SK-N-SH (cell line): Measurements from ENCODE around the gene NRBP1. TPM values are rescaled to one million over a fixed set of nuclear protein-coding genes. Genes with fewer than 3 reads are reported as not detected.

Source experiments
- CTCF ChIA-PET: fragments of 300-600, 350-600 bp; formaldehyde crosslinking; extraction: SDS; loops from one replicate; lab custom pipeline; 2021; lab: Yijun Ruan, JAX
- POLR2A ChIA-PET: fragments of 350-600 bp; sonication (Branson Sonifier 250); formaldehyde crosslinking; extraction: SDS; loops from one replicate; lab custom pipeline; 2020; ENCODE audit warnings: antibody characterized with exemption, inconsistent platforms; lab: Yijun Ruan, JAX
- DNase-seq: peaks from one replicate; pipeline ENCODE4 v3.0.0; 2012
- H2AFZ ChIP-seq: fragments of 200-600 bp; sonication (generic); 2 replicates; pipeline ENCODE4 v1.8.1; 2016; ENCODE audit warnings: antibody characterized with exemption, mild to moderate bottlenecking, low read depth
- H3F3A ChIP-seq: fragments of 200-600 bp; sonication (generic); replicated peaks from 2 replicates; pipeline ENCODE3; 2016; ENCODE audit warnings: antibody characterized with exemption, mild to moderate bottlenecking; ENCODE audit not compliant: insufficient read depth
- H3K27ac ChIP-seq, 2 experiments: fragments of 200-500 bp in 1 of 2; fragments of 200-600 bp in 1 of 2; sonication (Bioruptor generic) in 1 of 2; sonication (generic), shearing (Covaris generic) in 1 of 2; 2 replicates each; pipeline versions ENCODE4 v1.5.1 to v1.6.1; 2014 to 2016; ENCODE audit warnings: low read depth in 2 of 2, inconsistent platforms in 1 of 2, low read length in 1 of 2, mild to moderate bottlenecking in 1 of 2, mixed read lengths in 1 of 2
- H3K27me3 ChIP-seq: fragments of 200-600 bp; sonication (generic), shearing (Covaris generic); 2 replicates; pipeline ENCODE4 v1.6.1; 2016; ENCODE audit warnings: mixed run types; ENCODE audit not compliant: insufficient read depth
- H3K36me3 ChIP-seq, 2 experiments: fragments of 200-500 bp in 1 of 2; fragments of 200-600 bp in 1 of 2; sonication (Bioruptor generic) in 1 of 2; sonication (generic) in 1 of 2; replicated peaks in 1 of 2; 2 replicates each; pipeline versions ENCODE3 to v1.5.1; 2014 to 2016; ENCODE audit warnings: low read length in 1 of 2, mild to moderate bottlenecking in 1 of 2; ENCODE audit not compliant: insufficient read depth in 2 of 2, control insufficient read depth in 1 of 2
- H3K4me1 ChIP-seq, 2 experiments: fragments of 200-500 bp in 1 of 2; fragments of 200-600 bp in 1 of 2; sonication (Bioruptor generic) in 1 of 2; sonication (generic), shearing (Covaris generic) in 1 of 2; 2 replicates each; pipeline versions ENCODE4 v1.5.1 to v1.6.1; 2014 to 2016; ENCODE audit warnings: low read depth in 1 of 2, low read length in 1 of 2, mixed run types in 1 of 2; ENCODE audit not compliant: insufficient read depth in 2 of 2, control insufficient read depth in 1 of 2
- H3K4me2 ChIP-seq: fragments of 200-600 bp; sonication (generic), shearing (Covaris generic); 2 replicates; pipeline ENCODE4 v1.6.1; 2017; ENCODE audit warnings: mixed run types
- H3K4me3 ChIP-seq, 2 experiments: fragments of 200-500 bp in 1 of 2; fragments of 200-600 bp in 1 of 2; sonication (Bioruptor generic) in 1 of 2; sonication (generic), shearing (Covaris generic) in 1 of 2; 2 replicates each; pipeline versions ENCODE4 v1.5.1 to v1.8.1; 2014 to 2016; ENCODE audit warnings: low read depth in 2 of 2, inconsistent platforms in 1 of 2, low read length in 1 of 2, mild to moderate bottlenecking in 1 of 2, mixed read lengths in 1 of 2, moderate library complexity in 1 of 2
- H3K79me2 ChIP-seq: fragments of 200-600 bp; sonication (generic); 2 replicates; pipeline ENCODE4 v1.8.1; 2017; ENCODE audit warnings: mild to moderate bottlenecking; ENCODE audit not compliant: insufficient read depth
- H3K9ac ChIP-seq: fragments of 200-600 bp; sonication (generic); 2 replicates; pipeline ENCODE4 v1.6.1; 2017; ENCODE audit warnings: mixed run types
- H3K9me2 ChIP-seq: fragments of 200-600 bp; sonication (generic); 2 replicates; pipeline ENCODE4 v1.6.1; 2017; ENCODE audit warnings: mixed run types
- H3K9me3 ChIP-seq: fragments of 200-600 bp; sonication (generic); 2 replicates; pipeline ENCODE4 v1.6.1; 2017; ENCODE audit warnings: mixed run types, mild to moderate bottlenecking, moderate library complexity
- H4K20me1 ChIP-seq: fragments of 200-600 bp; sonication (generic); 2 replicates; pipeline ENCODE4 v1.6.1; 2017; ENCODE audit warnings: mild to moderate bottlenecking, mixed run types; ENCODE audit not compliant: insufficient read depth
- CHD2 ChIP-seq: fragments of 150-350 bp; IDR thresholded peaks from 2 replicates; pipeline ENCODE4 v1.6.1; 2018; ENCODE audit warnings: low read length; ENCODE audit not compliant: partially characterized antibody
- CTCF ChIP-seq: fragments of 200-600 bp; sonication (generic); IDR thresholded peaks from 2 replicates; pipeline ENCODE4 v1.6.1; 2017; ENCODE audit warnings: antibody characterized with exemption, mild to moderate bottlenecking, moderate library complexity
- EP300 ChIP-seq, 2 experiments: IDR thresholded peaks; 2 replicates each; pipeline versions ENCODE4 v1.4.0 to v1.6.1; 2012; ENCODE audit warnings: borderline replicate concordance in 1 of 2, low read depth in 1 of 2, low read length in 1 of 2
- EZH2phosphoT487 ChIP-seq: fragments of 200-600 bp; sonication (generic); IDR thresholded peaks from 2 replicates; pipeline ENCODE4 v1.6.1; 2017; ENCODE audit warnings: low read depth, mixed run types, mild to moderate bottlenecking, antibody characterized with exemption, moderate library complexity, borderline replicate concordance
- FOSL2 ChIP-seq: IDR thresholded peaks from 2 replicates; pipeline ENCODE4 v1.4.0; 2012; ENCODE audit warnings: low read depth, mild to moderate bottlenecking, moderate library complexity, borderline replicate concordance
- FOXJ3 ChIP-seq: sonication (generic); formaldehyde crosslinking; IDR thresholded peaks from 2 replicates; pipeline ENCODE4 v1.5.1; 2020; ENCODE audit warnings: mild to moderate bottlenecking, missing genetic modification reagents
- GABPA ChIP-seq: IDR thresholded peaks from 2 replicates; pipeline ENCODE4 v1.4.0; 2012; ENCODE audit warnings: low read depth, mild to moderate bottlenecking
- GATA2 ChIP-seq: sonication (generic); formaldehyde crosslinking; IDR thresholded peaks from 2 replicates; pipeline ENCODE4 v1.5.0; 2020; ENCODE audit warnings: mild to moderate bottlenecking, missing genetic modification reagents
- IRF3 ChIP-seq: fragments of 150-350 bp; IDR thresholded peaks from 2 replicates; pipeline ENCODE4 v1.6.1; 2016; ENCODE audit warnings: mild to moderate bottlenecking, low read depth, low read length
- JUND ChIP-seq: IDR thresholded peaks from 2 replicates; pipeline ENCODE4 v1.4.0; 2012
- MXI1 ChIP-seq: IDR thresholded peaks from 2 replicates; pipeline ENCODE4 v1.6.1; 2012; ENCODE audit warnings: mild to moderate bottlenecking, low read depth, low read length, improper control_type of control experiment
- NRF1 ChIP-seq: IDR thresholded peaks from 2 replicates; pipeline ENCODE4 v1.6.1; 2012; ENCODE audit warnings: low read depth, mild to moderate bottlenecking, low read length
- PBX3 ChIP-seq: IDR thresholded peaks from 2 replicates; pipeline ENCODE4; 2012
- POLR2AphosphoS5 ChIP-seq: IDR thresholded peaks from 2 replicates; pipeline ENCODE4 v1.6.1; 2012; ENCODE audit warnings: low read depth, low read length
- RCOR1 ChIP-seq: fragments of 150-350 bp; IDR thresholded peaks from 2 replicates; pipeline ENCODE4 v1.6.1; 2017; ENCODE audit warnings: antibody characterized with exemption, low read length
- REST ChIP-seq: IDR thresholded peaks from 2 replicates; pipeline ENCODE4 v1.6.1; 2012; ENCODE audit warnings: mild to moderate bottlenecking, low read depth, low read length, moderate library complexity
- RFX5 ChIP-seq: IDR thresholded peaks from 2 replicates; pipeline ENCODE4 v1.6.1; 2012; ENCODE audit warnings: mild to moderate bottlenecking, improper control_type of control experiment, low read length
- RXRA ChIP-seq: IDR thresholded peaks from 2 replicates; pipeline ENCODE4 v1.4.0; 2012; ENCODE audit warnings: low read depth, mild to moderate bottlenecking, borderline replicate concordance
- SIN3A ChIP-seq: IDR thresholded peaks from 2 replicates; pipeline ENCODE4 v1.6.1; 2012; ENCODE audit warnings: low read depth, mild to moderate bottlenecking, low read length, moderate library complexity, borderline replicate concordance
- SMC3 ChIP-seq: IDR thresholded peaks from 2 replicates; pipeline ENCODE4 v1.6.1; 2012; ENCODE audit warnings: low read depth, low read length, improper control_type of control experiment
- TAF1 ChIP-seq: IDR thresholded peaks from 2 replicates; pipeline ENCODE4 v1.6.1; 2012; ENCODE audit warnings: low read depth, mild to moderate bottlenecking, low read length, moderate library complexity, borderline replicate concordance
- TCF12 ChIP-seq: IDR thresholded peaks from 2 replicates; pipeline ENCODE4 v1.4.0; 2012
- ZBTB33 ChIP-seq: IDR thresholded peaks from 2 replicates; pipeline ENCODE4 v1.4.0; 2012; ENCODE audit warnings: low read depth, borderline replicate concordance
- WGBS: methylation state at CpG from one replicate; pipeline ENCODE4 v1.1.6; 2017; ENCODE audit warnings: low lambda C conversion rate; 5-methylcytosine and 5-hydroxymethylcytosine counted together
- polyA plus RNA-seq, 3 experiments: library from polyadenylated mRNA; depleted of rRNA; stranded (reverse); fragments of >200 nt; gene quantifications; 2 replicates each; pipeline ENCODE4 v1.2.3, GENCODE V29; 2012

NRBP1 gene
- polyA plus RNA-seq, 1 of the 3 experiments (the other 2 are of a cell fraction) = 182 TPM

- Histone ChIP-seq H3K27me3 (no peaks in the 10 kb centered on the region), H3K79me2 (peaks cover 51% of the 10 kb centered on the region), H4K20me1 (peaks cover 46% of the 10 kb centered on the region), H3K4me2 (peak overlapping the region; percentile 84), H3K4me1 (peaks cover 6 to 10% of the 10 kb centered on the region in 2 experiments; a peak in 3 of 4 replicates), H3F3A (peaks cover 17% of the 10 kb centered on the region), H3K9ac (peak overlapping the region; percentile 98), H3K36me3 (peaks cover 10 to 17% of the 10 kb centered on the region in 2 experiments), H3K4me3 (peak overlapping the region; percentile 74 to 92), H2AFZ (peak overlapping the region; percentile 77; the same call in 1 of the 2 replicates), H3K27ac (peak overlapping the region; percentile 92 to 93), H3K9me3 (no peaks in the 10 kb centered on the region), H3K9me2 (no peaks in the 10 kb centered on the region)
- WGBS = 0% methylated on average over 10 of the region's 51 CpGs
- CTCF ChIA-PET = interaction anchor here (0.8 to 7.0 kb wide), 9 partner anchors 11 to 254 kb away, joined by 3 to 94 read pairs (median 7); partner anchors contain the start of gene PPM1G
- POLR2A ChIA-PET = interaction anchor here (0.6 to 4.3 kb wide), 18 partner anchors 15 to 235 kb away, joined by 3 to 66 read pairs (median 5); partner anchors contain the start of genes CCDC121, EIF2B4, GPN1 and GTF3C2
- peak; percentile 98 for DNase-seq
- TF ChIP-seq GABPA (no peak), POLR2AphosphoS5 (no peak), TCF12 (no peak), RCOR1 (0 out of 2 replicates have a peak, but pooled peaks have one; percentile 36), CTCF (no peak), RFX5 (0 out of 2 replicates have a peak, but pooled peaks have one; percentile 18), NRF1 (peak; percentile 86), EZH2phosphoT487 (no peak), MXI1 (peak; percentile 88), SMC3 (no peak), REST (peak; percentile 48; the same call in 1 of the 2 replicates), EP300 (IDR thresholded peaks at IDR 0.05; ENCODE audit: borderline replicate concordance in 1 of 2, low read depth in 1 of 2, low read length in 1 of 2) (no peak), RXRA (no peak), PBX3 (no peak), GATA2 (CRISPR knock-in tag) (no peak), SIN3A (peak; percentile 64), FOSL2 (no peak), ZBTB33 (no peak), CHD2 (peak; percentile 10), IRF3 (no peak), TAF1 (peak; percentile 31; the same call in 1 of the 2 replicates), JUND (no peak), FOXJ3 (CRISPR knock-in tag) (no peak)
These were observed 629 bp downstream of the NRBP1 start for GRCh38 chr2:27428978-27429541.
